HepG2 (cell line): Measurements from ENCODE around the gene TMEM107. TPM values are rescaled to one million over a fixed set of nuclear protein-coding genes. Genes with fewer than 3 reads are reported as not detected.

Source experiments
- BRD4 ChIP-seq: sonication (generic); formaldehyde crosslinking; IDR thresholded peaks from 2 replicates; pipeline ENCODE4 v1.4.0; 2020; ENCODE audit warnings: missing genetic modification reagents
- GABPA ChIP-seq, 2 experiments: IDR thresholded peaks; 2 replicates each; pipeline ENCODE4 v1.6.1; 2011 to 2016; ENCODE audit warnings: low read depth in 2 of 2, low read length in 1 of 2, missing biosample characterization in 1 of 2, missing genetic modification characterization in 1 of 2
- HMGXB3 ChIP-seq: sonication (generic); formaldehyde crosslinking; IDR thresholded peaks from 2 replicates; pipeline ENCODE4 v1.4.0; 2020; ENCODE audit warnings: missing genetic modification reagents, borderline replicate concordance
- HOXA7 ChIP-seq: sonication (generic); formaldehyde crosslinking; IDR thresholded peaks from 2 replicates; pipeline ENCODE4 v1.8.1; 2022; ENCODE audit warnings: mild to moderate bottlenecking, missing genetic modification reagents, moderate library complexity
- NCOA5 ChIP-seq: sonication (generic); formaldehyde crosslinking; IDR thresholded peaks from 2 replicates; pipeline ENCODE4 v1.4.0; 2020; ENCODE audit warnings: missing genetic modification reagents
- PRDM10 ChIP-seq: sonication (generic); formaldehyde crosslinking; IDR thresholded peaks from 2 replicates; pipeline ENCODE4 v1.4.0; 2020; ENCODE audit warnings: low read depth, missing genetic modification reagents
- RBM22 ChIP-seq: fragments of 200-400 bp; formaldehyde crosslinking; optimal IDR thresholded peaks from 2 replicates; pipeline ENCODE3; 2017; ENCODE audit warnings: mild to moderate bottlenecking, low read length, moderate library complexity
- REL ChIP-seq: sonication (generic); formaldehyde crosslinking; conservative IDR thresholded peaks from 2 replicates; pipeline ENCODE4 v1.8.0; 2022; ENCODE audit warnings: mild to moderate bottlenecking, missing genetic modification reagents, moderate library complexity
- SKI ChIP-seq: fragments of 450-650 bp; IDR thresholded peaks from one replicate; pipeline ENCODE4 v1.6.1; 2018; ENCODE audit warnings: mild to moderate bottlenecking; ENCODE audit not compliant: partially characterized antibody
- SMAD9 ChIP-seq: sonication (generic); formaldehyde crosslinking; IDR thresholded peaks from 2 replicates; pipeline ENCODE4 v1.5.1; 2020; ENCODE audit warnings: mild to moderate bottlenecking, missing genetic modification reagents
- TAF1 ChIP-seq: sonication (generic); formaldehyde crosslinking; IDR thresholded peaks from 2 replicates; pipeline ENCODE4 v1.4.0; 2020; ENCODE audit warnings: missing genetic modification reagents
- ZNF276 ChIP-seq: sonication (generic); formaldehyde crosslinking; IDR thresholded peaks from 2 replicates; pipeline ENCODE4 v1.4.0; 2020; ENCODE audit warnings: mild to moderate bottlenecking, low read depth, missing genetic modification reagents
- ZNF780A ChIP-seq: sonication (generic); formaldehyde crosslinking; IDR thresholded peaks from 2 replicates; pipeline ENCODE4 v1.8.0; 2022; ENCODE audit warnings: mild to moderate bottlenecking, missing genetic modification reagents, moderate library complexity
- polyA plus RNA-seq, 8 experiments: library from polyadenylated mRNA; depleted of rRNA in 3 of 8; stranded (reverse) in 7 of 8; unstranded in 1 of 8; fragments of >200 nt; fragmentation: Illumina TruSeq in 4 of 8; extraction: Trizol in 4 of 8; gene quantifications; 2 replicates each; pipeline versions ENCODE4 v1.2.1 to v1.2.3, GENCODE V29; 2011 to 2016; ENCODE audit warnings: low read depth in 4 of 8, missing spikeins in 1 of 8, mixed read lengths in 1 of 8; ENCODE audit not compliant: insufficient read depth in 1 of 8
- total RNA-seq, 5 experiments: library from RNA; depleted of rRNA; stranded (reverse); fragments of >200 nt; fragmentation: Illumina TruSeq; extraction: Trizol; gene quantifications; 2 replicates each; pipeline ENCODE4 v1.2.3, GENCODE V29; 2016; ENCODE audit warnings: low read depth in 1 of 5

TMEM107 gene
- total and polyA plus RNA-seq, 2 of the 13 experiments (the other 11 are each of a cell fraction or from before 2014, with no cell fraction given): 7.2 to 15.3 TPM

- TF ChIP-seq REL (CRISPR knock-in tag) (0 out of 2 replicates have a peak, but pooled peaks have one; percentile 22), HMGXB3 (CRISPR knock-in tag) (0 out of 2 replicates have a peak, but pooled peaks have one; percentile 3), ZNF780A (CRISPR knock-in tag) (no peak), GABPA (IDR thresholded peaks at IDR 0.05; ENCODE audit: low read depth, low read length) (no peak), GABPA (CRISPR knock-in tag; IDR thresholded peaks at IDR 0.05; ENCODE audit: low read depth) (no peak), NCOA5 (no peak), ZNF276 (CRISPR knock-in tag) (no peak), SKI (peak; percentile 75), BRD4 (no peak), SMAD9 (CRISPR knock-in tag) (no peak), PRDM10 (no peak), RBM22 (no peak), HOXA7 (CRISPR knock-in tag) (no peak), TAF1 (CRISPR knock-in tag) (no peak)
These were observed 34.7 kb upstream of the TMEM107 start (continued) for GRCh38 chr17:8210761-8211458.
